Esophagus muscularis mucosa (tissue), 3 donors: ENCODE data around the gene PHF5A.

ENCODE experiments used
- CTCF ChIP-seq, 3 experiments: fragments of 200-600 bp in 2 of 3; fragments of 450-650 bp in 1 of 3; sonication (generic) in 2 of 3; IDR thresholded peaks; one replicate each; pipeline ENCODE4 v1.5.1; 2017 to 2019; ENCODE audit warnings: antibody characterized with exemption in 3 of 3, mild to moderate bottlenecking in 2 of 3, moderate library complexity in 1 of 3
- POLR2A ChIP-seq: fragments of 450-650 bp; IDR thresholded peaks from one replicate; pipeline ENCODE4 v1.6.1; 2017; ENCODE audit warnings: antibody characterized with exemption, moderate library complexity, mild to moderate bottlenecking, low read depth

- TF ChIP-seq CTCF (IDR thresholded peaks at IDR 0.05) (no peak), POLR2A (no peak)
Observed at GRCh38 chr22:41488076-41488475, 19.6 kb upstream of the PHF5A start.
